GM12892 (cell line): ENCODE measurements around the gene AK8.

ENCODE experiments used
- POLR2A ChIP-seq: IDR thresholded peaks from 2 replicates; pipeline ENCODE4 v1.6.1; 2011; ENCODE audit warnings: low read depth, low read length, control low read depth
- TAF1 ChIP-seq: IDR thresholded peaks from 2 replicates; pipeline ENCODE4 v1.6.1; 2011; ENCODE audit warnings: low read depth, mild to moderate bottlenecking, control low read depth, low read length, borderline replicate concordance

- no peak for TF ChIP-seq POLR2A
- TF ChIP-seq TAF1, result no peak
Observed at GRCh38 chr9:132908635-132909034, 30.6 kb upstream of the AK8 start.
